GM12873 (cell line): Measurements from ENCODE around the gene FCRLB.

Experiments used
- CTCF ChIP-seq: IDR thresholded peaks from 2 replicates; pipeline ENCODE4 v1.5.1; 2012; ENCODE audit warnings: low read depth, mild to moderate bottlenecking, moderate library complexity, low read length, control low read depth; ENCODE audit not compliant: insufficient read depth; ENCODE audit errors: missing control alignments

FCRLB gene

GRCh38 chr1:161718559-161719324 is 2.6 kb upstream of the FCRLB start:
- no peak for TF ChIP-seq CTCF

GRCh38 chr1:161719325-161719611 is 2.1 kb upstream of the FCRLB start:
- TF ChIP-seq CTCF: no peak

- no peak for TF ChIP-seq CTCF
Observed at GRCh38 chr1:161720422-161720821, 922 bp upstream of the FCRLB start.

GRCh38 chr1:161721738-161722343 is 497 bp downstream of the FCRLB start:
- TF ChIP-seq CTCF: no peak

- TF ChIP-seq CTCF: no peak
Observed at GRCh38 chr1:161722406-161722805, 1.1 kb downstream of the FCRLB start.

- no peak for TF ChIP-seq CTCF
Observed at GRCh38 chr1:161723459-161724141, 2.3 kb downstream of the FCRLB start.

GRCh38 chr1:161725908-161726472 is 4.6 kb downstream of the FCRLB start:
- peak; percentile 36 for TF ChIP-seq CTCF
